HG03558 (cell line): ENCODE results near the gene ORM1.
"Not testable (repeated sequence)": the region's sequence is repeated elsewhere in the genome, so short reads cannot be mapped to it uniquely, and the experiment has no call there.

ENCODE experiments used
- ATAC-seq: cut with Tn5 transposase; IDR thresholded peaks from one replicate; pipeline ENCODE4 v1.9.1; 2021; ENCODE audit warnings: moderate number of reproducible peaks; ENCODE audit not compliant: unreplicated experiment; ENCODE audit errors: extremely low read depth

Gene ORM1

DNA sequence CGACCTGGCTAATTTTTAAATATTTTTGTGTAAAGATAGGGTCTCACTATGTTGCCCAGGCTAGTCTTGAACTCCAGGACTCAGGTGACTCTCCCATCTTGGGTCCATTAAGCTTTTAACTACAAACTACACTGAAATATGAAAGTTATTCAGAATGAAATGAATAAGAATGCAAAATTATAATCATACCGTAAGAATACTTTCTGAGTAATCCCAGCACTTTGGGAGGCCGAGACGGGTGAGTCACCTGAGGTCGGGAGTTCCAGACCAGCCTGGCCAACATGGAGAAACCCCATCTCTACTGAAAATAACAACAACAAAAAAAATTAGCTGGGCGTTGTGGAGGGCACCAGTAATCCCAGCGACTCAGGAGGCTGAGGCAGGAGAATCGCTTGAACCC is 1.1 kb upstream of the ORM1 start:
- ATAC-seq, result no peak

DNA sequence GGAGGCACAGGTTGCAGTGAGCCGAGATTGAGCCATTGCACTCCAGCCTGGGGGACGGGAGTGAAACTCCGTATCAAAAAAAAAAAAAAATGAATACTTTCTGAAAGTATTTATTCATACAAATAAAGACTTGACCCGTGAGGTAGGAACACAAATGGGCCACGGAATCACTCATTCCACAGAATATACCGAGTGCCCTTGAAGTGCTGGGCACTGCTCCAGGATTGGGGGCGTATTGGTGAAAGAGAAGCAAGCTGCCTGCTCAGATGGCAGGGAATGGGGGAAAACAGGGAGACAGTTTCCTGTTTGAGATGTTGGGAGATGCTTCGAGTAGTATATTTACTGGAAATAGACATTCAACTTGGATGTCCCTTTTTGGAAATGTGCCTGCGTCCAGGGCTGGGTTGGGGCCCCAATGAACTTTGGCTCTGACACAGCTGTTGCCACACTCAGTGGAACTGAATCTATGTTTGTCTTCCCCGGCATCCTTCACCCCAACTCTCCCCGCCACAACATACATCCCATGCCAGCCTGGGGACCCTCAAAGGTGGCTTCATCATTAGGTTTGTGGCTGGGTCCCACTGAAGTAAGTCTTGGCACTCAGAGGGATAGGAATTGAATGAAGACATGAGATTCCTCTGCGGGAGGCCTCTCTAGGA is 609 bp upstream of the ORM1 start:
- ATAC-seq, result not testable (repeated sequence)

DNA sequence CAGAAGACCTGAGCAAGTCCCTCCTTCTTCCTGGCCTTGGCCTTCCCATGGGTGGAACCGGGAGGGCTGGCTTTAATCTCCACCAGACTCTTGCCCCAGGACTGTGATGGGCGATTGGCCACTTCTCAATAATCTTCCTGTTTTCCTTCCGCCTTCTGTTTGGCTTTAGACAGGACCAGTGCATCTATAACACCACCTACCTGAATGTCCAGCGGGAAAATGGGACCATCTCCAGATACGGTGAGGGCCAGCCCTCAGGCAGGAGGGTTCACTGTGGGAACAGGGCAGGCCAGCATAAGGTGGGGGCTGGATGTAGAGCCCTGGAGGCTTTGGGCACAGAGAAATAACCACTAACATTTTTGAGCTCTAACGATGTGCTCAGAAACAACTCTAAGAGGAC is 951 bp downstream of the ORM1 start:
- not testable (repeated sequence) for ATAC-seq

DNA sequence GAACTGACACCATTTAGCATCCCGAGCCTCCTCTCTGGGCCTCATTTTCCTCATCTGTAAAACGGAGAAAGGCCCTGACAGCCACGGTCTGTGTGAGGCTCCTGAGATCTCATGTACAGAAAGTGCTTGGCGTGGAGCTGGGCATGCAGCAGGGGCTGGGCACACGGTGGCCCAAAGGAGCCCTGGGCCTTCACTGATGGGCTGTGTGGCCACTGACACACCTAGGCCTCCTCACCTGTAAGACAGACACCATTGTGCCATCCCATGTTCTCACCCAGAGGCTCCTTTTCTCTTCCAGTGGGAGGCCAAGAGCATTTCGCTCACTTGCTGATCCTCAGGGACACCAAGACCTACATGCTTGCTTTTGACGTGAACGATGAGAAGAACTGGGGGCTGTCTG is 1.6 kb downstream of the ORM1 start:
- no peak for ATAC-seq

DNA sequence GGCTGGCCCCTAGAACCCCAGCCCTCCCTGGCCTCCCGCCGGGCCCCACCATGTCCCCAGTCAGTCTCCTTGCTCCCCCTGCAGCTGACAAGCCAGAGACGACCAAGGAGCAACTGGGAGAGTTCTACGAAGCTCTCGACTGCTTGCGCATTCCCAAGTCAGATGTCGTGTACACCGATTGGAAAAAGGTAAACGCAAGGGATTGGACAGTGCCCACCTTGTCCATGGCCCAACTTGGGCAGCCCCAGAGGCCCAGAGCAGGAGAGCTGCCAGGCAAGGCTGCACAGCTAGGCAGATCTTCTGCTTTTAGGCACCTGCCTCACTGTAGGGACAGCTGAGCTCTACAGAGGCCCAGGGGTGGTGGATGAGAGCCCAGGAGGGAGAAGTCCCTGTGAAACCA is 2.1 kb downstream of the ORM1 start:
- ATAC-seq, result not testable (repeated sequence)

DNA sequence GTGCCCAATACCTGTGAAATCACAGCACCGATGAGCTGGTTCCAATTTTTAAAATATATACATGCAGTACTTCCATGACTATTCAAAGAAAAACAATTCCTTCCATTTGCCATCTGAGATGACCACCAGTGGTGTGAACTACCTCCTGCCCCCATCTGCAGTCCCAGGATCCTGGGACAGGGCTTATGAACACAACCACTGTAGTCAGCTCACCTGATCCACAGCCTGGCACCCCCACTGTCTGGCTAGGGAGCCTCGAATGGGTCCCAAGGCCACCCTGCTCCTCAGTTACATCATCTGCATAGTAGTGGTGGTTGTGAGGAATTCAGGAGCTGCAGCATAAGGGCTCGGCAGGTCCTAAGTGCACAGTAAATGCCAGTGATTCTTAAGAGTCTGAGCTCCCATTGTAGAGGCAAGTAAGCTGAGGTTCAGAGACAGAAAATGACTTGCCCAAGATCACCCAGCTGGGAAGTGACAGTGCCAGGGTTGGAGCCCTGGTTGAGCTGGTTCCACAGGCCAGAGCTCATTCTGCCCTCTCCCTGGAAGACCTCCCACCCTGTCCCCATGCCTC is 2.9 kb downstream of the ORM1 start:
- not testable (repeated sequence) for ATAC-seq

DNA sequence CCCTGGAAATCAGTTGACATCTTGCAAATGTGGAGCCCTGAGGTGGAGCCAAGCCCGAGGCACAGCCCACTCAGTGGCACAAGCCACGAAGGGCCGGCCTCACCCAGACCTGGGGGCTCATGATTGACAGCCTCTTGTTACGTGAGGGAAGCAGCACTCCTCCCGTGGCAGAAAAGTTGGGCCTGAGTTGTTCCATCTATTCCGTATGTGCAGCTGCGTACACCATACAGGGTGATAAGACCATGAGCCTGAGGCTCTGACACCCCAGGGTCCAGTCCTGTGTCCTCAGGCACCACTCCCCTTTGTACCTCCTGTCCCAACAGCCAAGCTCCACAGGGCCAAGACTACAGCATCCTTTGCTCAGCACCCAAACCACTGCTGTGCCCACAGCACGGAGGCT is 4.9 kb downstream of the ORM1 start:
- ATAC-seq, result no peak

DNA sequence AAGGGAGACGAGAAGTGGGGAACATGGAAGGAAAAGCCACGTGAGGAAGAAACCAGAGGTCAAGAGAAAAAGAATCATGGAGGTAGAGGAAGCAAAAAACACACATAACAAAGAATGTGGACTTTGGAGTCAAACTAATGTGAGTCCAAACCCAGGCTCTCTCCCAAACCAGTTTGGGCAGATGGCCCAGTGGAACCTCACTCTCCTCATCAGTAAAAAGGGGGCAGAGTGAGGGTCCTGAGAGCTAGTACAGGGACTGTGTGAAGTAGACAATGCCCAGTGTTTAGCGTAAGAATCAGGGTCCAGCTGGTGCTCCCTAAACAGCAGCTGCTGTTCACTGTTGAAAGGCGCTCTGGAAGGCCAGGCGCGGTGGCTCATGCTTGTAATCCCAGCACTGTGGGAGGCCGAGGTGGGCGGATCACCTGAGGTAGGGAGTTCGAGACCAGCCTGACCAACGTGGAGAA is 5.5 kb downstream of the ORM1 start:
- ATAC-seq, result not testable (repeated sequence)

DNA sequence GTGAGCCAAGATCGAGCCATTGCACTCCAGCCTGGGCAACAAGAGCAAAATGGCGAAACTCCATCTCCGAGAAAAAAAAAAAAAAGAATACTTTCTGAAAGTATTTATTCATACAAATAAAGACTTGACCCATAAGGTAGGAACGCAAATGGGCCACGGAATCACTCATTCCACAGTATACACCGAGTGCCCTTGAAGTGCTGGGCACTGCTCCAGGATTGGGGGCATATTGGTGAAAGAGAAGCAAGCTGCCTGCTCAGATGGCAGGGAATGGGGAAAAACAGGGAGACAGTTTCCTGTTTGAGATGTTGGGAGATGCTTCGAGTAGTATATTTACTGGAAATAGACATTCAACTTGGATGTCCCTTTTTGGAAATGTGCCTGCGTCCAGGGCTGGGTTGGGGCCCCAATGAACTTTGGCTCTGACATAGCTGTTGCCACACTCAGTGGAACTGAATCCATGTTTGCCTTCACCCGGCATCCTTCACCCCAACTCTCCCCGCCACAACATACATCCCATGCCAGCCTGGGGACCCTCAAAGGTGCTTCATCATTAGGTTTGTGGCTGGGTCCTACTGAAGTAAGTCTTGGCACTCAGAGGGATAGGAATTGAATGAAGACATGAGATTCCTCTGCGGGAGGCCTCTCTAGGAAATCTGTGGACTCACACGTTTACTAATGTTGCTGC is 6.2 kb downstream of the ORM1 start:
- ATAC-seq, result not testable (repeated sequence)

DNA sequence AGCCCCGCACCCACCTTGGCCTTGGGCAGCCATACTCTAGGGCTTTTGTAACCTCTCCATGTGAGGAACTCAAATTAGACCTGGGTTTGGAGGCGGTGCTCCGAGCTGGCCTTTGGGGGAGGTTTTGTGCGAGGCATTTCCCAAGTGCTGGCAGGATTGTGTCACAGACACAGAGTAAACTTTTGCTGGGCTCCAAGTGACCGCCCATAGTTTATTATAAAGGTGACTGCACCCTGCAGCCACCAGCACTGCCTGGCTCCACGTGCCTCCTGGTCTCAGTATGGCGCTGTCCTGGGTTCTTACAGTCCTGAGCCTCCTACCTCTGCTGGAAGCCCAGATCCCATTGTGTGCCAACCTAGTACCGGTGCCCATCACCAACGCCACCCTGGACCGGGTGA is 6.7 kb downstream of the ORM1 start, which contains the start of gene ORM2:
Gene ORM2, plus strand, starts transcription at position 245 of the 398 bp plus-strand sequence. Its CDS starts 36 bp downstream, at position 281.
- not testable (repeated sequence) for ATAC-seq

DNA sequence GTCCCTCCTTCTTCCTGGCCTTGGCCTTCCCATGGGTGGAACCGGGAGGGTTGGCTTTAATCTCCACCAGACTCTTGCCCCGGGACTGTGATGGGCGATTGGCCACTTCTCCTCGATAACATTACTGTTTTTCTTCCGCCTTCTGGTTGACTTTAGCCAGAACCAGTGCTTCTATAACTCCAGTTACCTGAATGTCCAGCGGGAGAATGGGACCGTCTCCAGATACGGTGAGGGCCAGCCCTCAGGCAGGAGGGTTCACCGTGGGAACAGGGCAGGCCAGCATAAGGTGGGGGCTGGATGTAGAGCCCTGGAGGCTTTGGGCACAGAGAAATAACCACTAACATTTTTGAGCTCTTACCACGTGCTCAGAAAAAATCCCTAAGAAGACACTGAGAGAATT is 7.7 kb downstream of the ORM1 start:
- no peak for ATAC-seq

DNA sequence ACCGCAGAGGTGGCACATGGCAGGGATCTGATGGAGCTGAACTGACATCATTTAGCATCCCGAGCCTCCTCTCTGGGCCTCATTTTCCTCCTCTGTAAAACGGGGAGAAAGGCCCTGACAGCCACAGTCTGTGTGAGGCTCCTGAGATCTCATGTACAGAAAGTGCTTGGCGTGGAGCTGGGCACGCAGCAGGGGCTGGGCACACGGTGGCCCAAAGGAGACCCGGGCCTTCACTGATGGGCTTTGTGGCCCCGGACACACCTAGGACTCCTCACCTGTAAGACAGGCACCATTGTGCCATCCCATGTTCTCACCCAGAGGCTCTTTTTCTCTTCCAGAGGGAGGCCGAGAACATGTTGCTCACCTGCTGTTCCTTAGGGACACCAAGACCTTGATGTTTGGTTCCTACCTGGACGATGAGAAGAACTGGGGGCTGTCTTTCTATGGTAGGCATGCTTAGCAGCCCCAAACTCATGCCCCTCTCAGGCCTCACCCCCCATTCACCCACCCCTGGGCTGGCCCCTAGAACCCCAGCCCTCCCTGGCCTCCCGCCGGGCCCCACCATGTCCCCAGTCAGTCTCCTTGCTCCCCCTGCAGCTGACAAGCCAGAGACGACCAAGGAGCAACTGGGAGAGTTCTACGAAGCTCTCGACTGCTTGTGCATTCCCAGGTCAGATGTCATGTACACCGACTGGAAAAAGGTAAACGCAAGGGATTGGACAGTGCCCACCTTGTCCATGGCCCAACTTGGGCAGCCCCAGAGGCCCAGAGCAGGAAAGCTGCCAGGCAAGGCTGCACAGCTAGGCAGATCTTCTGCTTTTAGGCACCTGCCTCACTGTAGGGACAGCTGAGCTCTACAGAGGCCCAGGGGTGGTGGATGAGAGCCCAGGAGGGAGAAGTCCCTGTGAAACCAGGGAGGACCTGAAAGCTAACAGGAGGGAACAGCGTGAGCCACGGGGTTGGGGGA is 8.6 kb downstream of the ORM1 start:
- ATAC-seq, result not testable (repeated sequence)

DNA sequence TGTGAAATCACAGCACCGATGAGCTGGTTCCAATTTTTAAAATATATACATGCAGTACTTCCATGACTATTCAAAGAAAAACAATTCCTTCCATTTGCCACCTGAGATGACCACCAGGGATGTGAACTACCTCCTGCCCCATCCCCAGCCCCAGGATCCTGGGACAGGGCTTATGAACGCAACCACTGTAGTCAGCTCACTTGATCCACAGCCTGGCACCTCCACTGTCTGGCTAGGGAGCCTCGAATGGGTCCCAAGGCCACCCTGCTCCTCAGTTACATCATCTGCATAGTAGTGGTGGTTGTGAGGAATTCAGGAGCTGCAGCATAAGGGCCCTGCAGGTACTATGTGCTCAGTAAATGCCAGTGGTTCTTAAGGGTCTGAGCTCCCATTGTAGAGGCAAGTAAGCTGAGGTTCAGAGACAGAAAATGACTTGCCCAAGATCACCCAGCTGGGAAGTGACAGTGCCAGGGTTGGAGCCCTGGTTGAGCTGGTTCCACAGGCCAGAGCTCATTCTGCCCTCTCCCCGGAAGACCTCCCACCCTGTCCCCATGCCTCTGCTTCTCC is 9.7 kb downstream of the ORM1 start:
- ATAC-seq, result not testable (repeated sequence)

DNA sequence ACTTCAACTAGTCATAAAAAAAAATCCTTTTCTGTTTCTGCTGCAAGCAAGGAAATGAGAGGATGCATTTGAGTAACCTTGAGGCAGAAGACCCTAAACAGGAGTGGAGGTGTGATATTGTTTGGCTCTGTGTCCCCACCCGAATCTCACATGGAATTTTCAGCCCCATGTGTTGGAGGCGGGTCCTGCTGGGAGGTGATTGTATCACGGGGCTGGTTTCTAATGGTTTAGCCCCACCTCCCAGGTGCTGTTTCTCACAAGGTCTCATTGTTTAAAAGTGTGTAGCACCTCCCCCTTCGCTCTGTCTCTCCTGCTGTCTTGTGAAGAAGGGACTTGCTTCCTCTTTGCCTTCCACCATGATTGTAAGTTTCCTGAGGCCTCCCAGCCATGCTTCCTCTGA is 10.8 kb downstream of the ORM1 start:
- not testable (repeated sequence) for ATAC-seq

DNA sequence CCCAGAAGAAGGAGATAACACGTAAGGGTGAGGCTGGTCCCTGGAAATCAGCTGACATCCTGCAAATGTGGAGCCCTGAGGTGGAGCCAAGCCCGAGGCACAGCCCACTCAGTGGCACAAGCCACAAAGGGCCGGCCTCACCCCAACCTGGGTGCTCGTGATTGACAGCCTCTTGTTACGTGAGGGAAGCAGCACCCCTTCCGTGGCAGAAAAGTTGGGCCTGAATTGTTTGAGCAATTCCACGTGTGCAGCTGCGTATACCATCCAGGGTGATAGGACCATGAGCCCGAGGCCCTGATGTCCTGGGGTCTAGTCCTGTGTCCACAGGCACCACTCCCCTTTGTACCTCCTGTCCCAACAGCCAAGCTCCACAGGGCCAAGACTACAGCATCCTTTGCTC is 11.6 kb downstream of the ORM1 start:
- no peak for ATAC-seq

DNA sequence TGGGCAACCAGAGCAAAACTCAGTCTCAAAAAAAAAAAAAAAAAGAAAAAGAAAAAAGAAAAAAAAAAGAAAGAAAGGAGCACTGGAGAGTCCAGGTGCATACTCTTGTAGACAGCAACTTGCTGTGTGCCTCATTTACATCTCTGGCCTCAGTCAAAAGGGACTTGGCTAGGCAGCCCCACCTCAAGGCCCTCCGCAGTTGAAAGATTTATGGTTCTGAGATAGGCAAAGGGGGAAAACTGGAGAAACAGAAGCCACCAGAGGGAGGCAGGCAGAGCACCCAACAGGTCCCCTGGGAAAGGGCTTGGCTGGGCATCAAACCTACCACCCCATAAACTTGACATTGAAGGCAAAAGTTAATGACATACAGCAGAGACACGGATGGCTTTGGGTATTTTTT is 12.8 kb downstream of the ORM1 start:
- no peak for ATAC-seq

DNA sequence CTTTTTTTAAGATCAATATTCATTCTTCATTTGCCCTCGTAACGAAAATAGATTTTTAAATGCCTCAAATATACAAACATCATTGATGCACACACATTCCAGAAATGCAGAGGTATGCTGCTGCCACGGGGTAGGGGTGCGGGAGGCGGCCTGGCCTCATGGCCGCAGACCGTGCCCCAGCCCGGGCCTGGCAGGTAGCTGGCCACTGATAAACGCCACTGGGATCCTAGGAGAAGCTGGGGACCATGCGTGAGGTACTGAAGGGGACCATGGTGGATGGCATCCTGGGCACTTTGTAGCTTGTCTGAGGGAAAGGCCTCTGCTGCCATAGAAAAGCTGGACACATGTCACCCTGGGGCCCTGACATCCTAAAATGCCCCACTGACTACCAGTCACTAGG is 13.3 kb downstream of the ORM1 start:
- no peak for ATAC-seq

DNA sequence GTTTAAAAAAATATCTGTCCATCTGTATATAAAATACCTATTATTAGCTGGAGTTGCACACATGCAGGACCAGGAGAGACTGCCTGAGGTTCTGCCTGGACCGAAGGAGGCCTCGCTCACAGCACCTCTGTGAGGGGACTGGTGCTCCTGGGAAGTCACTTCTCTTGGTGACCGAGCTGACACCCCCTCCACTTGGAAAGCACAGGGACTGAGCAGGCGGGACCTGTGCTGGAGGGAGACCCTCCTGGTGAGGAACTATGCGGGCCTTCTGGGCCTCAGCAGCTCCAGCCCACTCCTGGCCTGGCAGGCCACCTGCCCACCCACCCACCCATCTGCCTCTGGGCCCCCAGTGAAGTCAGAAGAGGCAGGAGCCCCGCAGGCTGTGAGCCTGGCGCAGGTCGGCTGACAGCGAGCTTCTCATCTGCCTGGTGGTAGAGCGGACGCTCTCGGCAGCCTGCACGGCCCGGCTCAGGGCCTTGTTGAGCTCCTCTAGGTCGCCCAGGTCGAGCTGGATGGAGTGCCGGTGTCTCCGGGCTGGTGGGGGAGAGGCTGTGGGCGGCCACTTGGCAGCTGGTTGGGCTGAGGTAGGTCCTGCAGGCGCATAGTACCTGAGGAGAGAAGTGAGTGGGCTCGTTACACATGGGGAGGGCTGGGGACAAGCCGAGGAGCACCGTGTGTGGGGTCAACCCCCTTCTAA is 13.9 kb downstream of the ORM1 start:
- no peak for ATAC-seq

DNA sequence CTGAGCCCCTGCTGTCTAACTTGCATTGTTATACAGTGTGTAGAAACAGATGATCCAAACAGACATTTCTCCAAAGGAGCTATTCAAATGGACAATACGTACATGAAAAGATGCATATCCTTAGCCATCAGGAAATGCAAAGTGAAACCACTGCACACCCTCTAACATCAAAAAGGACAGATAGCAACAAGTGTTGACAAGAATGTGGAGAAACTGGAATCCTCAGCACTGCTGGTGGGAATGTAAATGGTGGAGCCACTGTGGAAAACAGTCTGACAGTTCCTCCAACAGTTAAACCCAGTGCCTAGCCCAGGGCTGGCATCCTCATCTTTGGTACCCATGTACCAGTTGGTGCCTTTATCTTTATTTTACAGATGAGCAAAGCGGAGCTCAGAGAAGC is 15.3 kb downstream of the ORM1 start:
- no peak for ATAC-seq
